ENCODE data around the gene LLGL1.

The LLGL1 gene

DNA sequence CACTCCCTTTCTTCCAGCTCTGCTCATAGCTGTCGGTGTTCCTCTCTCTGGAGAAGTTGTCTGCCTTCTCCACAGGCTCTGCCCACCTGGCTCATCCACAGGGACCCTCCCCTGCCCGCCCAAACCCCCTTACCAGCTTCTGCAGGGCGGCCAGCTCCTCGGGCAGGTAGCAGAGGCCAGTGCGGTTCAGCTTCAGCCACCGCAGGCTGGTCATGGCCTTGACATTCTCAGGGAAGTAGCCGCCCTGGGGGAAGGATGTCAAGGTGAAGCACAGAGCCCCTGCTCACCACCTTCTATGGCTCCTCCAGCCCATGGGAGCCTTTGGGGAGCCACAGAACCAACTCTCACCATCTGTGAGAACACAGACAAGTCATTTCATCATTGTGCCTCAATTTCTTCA, 31.3 kb downstream of the LLGL1 start:
- H3K27ac ChIP-seq (ENCODE audit: low read depth, low read length): no peak overlapping the region
- peaks cover 27 to 34% of the 10 kb centered on the region in 2 donors for H3K4me1 ChIP-seq (ENCODE audit: control insufficient read depth in 1 of 2, insufficient read depth in 2 of 2, low read length in 2 of 2)
- H3K4me3 ChIP-seq (ENCODE audit: low read depth in 1 of 2, low read length in 2 of 2): peak overlapping the region; percentile 86 to 96

DNA sequence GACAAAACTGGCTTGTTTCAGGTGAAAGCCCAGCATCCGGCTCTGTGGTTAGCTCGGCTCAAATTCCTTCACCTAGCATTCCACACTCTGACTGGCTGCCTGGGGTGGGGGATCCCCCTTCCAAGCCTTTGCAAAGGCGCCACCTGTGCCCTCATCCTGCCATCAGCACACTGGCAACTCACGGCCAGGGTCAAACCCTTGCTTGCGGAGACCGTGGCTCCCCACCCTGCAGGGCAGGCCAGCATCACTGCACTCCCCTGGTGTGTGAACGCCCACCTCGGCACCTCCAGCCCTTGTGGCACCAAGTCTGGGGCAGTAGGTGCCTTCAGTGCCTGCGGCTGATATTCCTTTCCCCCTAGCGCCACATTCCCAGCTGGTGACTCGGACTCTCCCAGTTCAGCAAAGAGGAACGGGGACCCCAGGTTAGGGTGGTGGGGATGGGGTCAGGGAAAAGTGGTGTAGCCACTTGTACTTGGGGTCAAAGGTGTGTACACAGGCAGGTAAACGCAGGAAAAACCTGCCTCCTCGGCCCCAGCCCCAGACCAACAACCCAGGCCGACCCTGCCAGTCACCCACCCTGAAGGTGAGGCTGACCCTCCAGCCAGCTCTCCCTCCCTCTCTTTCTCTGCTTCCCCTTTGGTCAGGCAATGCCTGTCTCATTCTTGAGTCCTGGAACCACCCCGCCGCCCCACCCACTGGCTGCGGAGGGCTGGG, 32.0 kb downstream of the LLGL1 start:
- H3K4me3 ChIP-seq (ENCODE audit: low read depth in 1 of 2, low read length in 2 of 2): peak overlapping the region; percentile 86 to 96
- peak overlapping the region; percentile 92 for H3K27ac ChIP-seq (ENCODE audit: low read depth, low read length)
- peaks cover 23 to 42% of the 10 kb centered on the region in 2 donors for H3K36me3 ChIP-seq (ENCODE audit: control insufficient read depth in 1 of 2, insufficient read depth in 2 of 2, low read length in 2 of 2)
- no peaks in the 10 kb centered on the region for H3K27me3 ChIP-seq (ENCODE audit: control insufficient read depth in 1 of 2, insufficient read depth in 2 of 2, low read length in 2 of 2)
- H3K4me1 ChIP-seq (ENCODE audit: control insufficient read depth in 1 of 2, insufficient read depth in 2 of 2, low read length in 2 of 2): peaks cover 34 to 40% of the 10 kb centered on the region in 2 donors
- peak overlapping the region; percentile 81 to 94 for H3K9ac ChIP-seq (ENCODE audit: low read depth in 1 of 2, low read length in 2 of 2)
- no peaks in the 10 kb centered on the region for H3K9me3 ChIP-seq (ENCODE audit: control insufficient read depth in 1 of 2, low read length in 2 of 2)

More for the DNA sequence above, 31.3 kb downstream of the LLGL1 start:
- Histone ChIP-seq H3K9ac (ENCODE audit: low read depth in 1 of 2, low read length in 2 of 2) (peak overlapping the region in 1 of 2 donors; percentile 81), H3K27me3 (ENCODE audit: control insufficient read depth in 1 of 2, insufficient read depth in 2 of 2, low read length in 2 of 2) (no peaks in the 10 kb centered on the region), H3K36me3 (ENCODE audit: control insufficient read depth in 1 of 2, insufficient read depth in 2 of 2, low read length in 2 of 2) (peaks cover 29 to 49% of the 10 kb centered on the region in 2 donors), H3K9me3 (ENCODE audit: control insufficient read depth in 1 of 2, low read length in 2 of 2) (no peaks in the 10 kb centered on the region)

DNA sequence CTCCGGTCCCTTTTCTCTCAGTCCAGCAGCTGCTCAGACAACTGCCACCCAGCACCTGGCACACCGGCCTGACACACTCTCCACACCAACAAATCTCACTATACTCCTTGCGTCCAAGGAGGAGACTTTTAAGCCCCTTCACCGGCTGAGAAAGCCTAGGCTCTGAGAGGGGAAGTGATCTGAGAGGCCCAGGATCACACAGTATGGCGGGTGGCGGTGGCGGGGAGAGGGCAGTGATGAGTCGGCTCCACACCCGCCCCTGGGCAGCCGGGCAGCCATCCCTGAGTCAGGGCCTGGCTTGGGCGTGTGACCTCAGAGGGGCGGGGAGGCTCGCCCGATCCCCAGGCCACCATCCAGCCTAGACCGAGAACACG, 32.5 kb downstream of the LLGL1 start:
- peak overlapping the region; percentile 81 to 94 for H3K9ac ChIP-seq (ENCODE audit: low read depth in 1 of 2, low read length in 2 of 2)
- no peaks in the 10 kb centered on the region for H3K27me3 ChIP-seq (ENCODE audit: control insufficient read depth in 1 of 2, insufficient read depth in 2 of 2, low read length in 2 of 2)
- H3K4me3 ChIP-seq (ENCODE audit: low read depth in 1 of 2, low read length in 2 of 2): peak overlapping the region; percentile 86 to 96
- no peaks in the 10 kb centered on the region for H3K9me3 ChIP-seq (ENCODE audit: control insufficient read depth in 1 of 2, low read length in 2 of 2)
- peak overlapping the region; percentile 92 for H3K27ac ChIP-seq (ENCODE audit: low read depth, low read length)
- peaks cover 20 to 39% of the 10 kb centered on the region in 2 donors for H3K36me3 ChIP-seq (ENCODE audit: control insufficient read depth in 1 of 2, insufficient read depth in 2 of 2, low read length in 2 of 2)
- H3K4me1 ChIP-seq (ENCODE audit: control insufficient read depth in 1 of 2, insufficient read depth in 2 of 2, low read length in 2 of 2): peaks cover 34 to 40% of the 10 kb centered on the region in 2 donors

- H3K4me3 ChIP-seq (ENCODE audit: low read depth in 1 of 2, low read length in 2 of 2): peak within 1 kb of the TSS; percentile 86 to 96
- H3K9ac ChIP-seq (ENCODE audit: low read depth in 1 of 2, low read length in 2 of 2): peak within 1 kb of the TSS; percentile 81 to 94
- peaks cover 34 to 40% of the 10 kb centered on the region in 2 donors for H3K4me1 ChIP-seq (ENCODE audit: control insufficient read depth in 1 of 2, insufficient read depth in 2 of 2, low read length in 2 of 2)
- peaks cover 22 to 39% of the 10 kb centered on the region in 2 donors for H3K36me3 ChIP-seq (ENCODE audit: control insufficient read depth in 1 of 2, insufficient read depth in 2 of 2, low read length in 2 of 2)
- H3K27me3 ChIP-seq (ENCODE audit: control insufficient read depth in 1 of 2, insufficient read depth in 2 of 2, low read length in 2 of 2): no peaks in the 10 kb centered on the region
- H3K9me3 ChIP-seq (ENCODE audit: control insufficient read depth in 1 of 2, low read length in 2 of 2): no peaks in the 10 kb centered on the region
- peak within 1 kb of the TSS; percentile 92 for H3K27ac ChIP-seq (ENCODE audit: low read depth, low read length)
Observed at GRCh38 chr17:18258356-18259038, 33.1 kb downstream of the LLGL1 start, which contains the start of gene FLII. Gene FLII, minus strand, starts transcription at chr17:18258738. Its CDS starts 48 bp downstream, at chr17:18258690.

GRCh38 chr17:18259621-18260331, 34.3 kb downstream of the LLGL1 start:
- Histone ChIP-seq H3K4me1 (ENCODE audit: control insufficient read depth in 1 of 2, insufficient read depth in 2 of 2, low read length in 2 of 2) (peaks cover 34 to 40% of the 10 kb centered on the region in 2 donors), H3K9me3 (ENCODE audit: control insufficient read depth in 1 of 2, low read length in 2 of 2) (no peaks in the 10 kb centered on the region), H3K36me3 (ENCODE audit: control insufficient read depth in 1 of 2, insufficient read depth in 2 of 2, low read length in 2 of 2) (peaks cover 25 to 39% of the 10 kb centered on the region in 2 donors), H3K27me3 (ENCODE audit: control insufficient read depth in 1 of 2, insufficient read depth in 2 of 2, low read length in 2 of 2) (no peaks in the 10 kb centered on the region), H3K27ac (ENCODE audit: low read depth, low read length) (peak overlapping the region; percentile 82), H3K4me3 (ENCODE audit: low read depth in 1 of 2, low read length in 2 of 2) (peak overlapping the region; percentile 75 to 82), H3K9ac (ENCODE audit: low read depth in 1 of 2, low read length in 2 of 2) (peak overlapping the region; percentile 78 to 83)

- Histone ChIP-seq H3K4me1 (ENCODE audit: control insufficient read depth in 1 of 2, insufficient read depth in 2 of 2, low read length in 2 of 2) (peaks cover 34 to 40% of the 10 kb centered on the region in 2 donors), H3K9me3 (ENCODE audit: control insufficient read depth in 1 of 2, low read length in 2 of 2) (no peaks in the 10 kb centered on the region)
Observed at GRCh38 chr17:18260332-18261145, 35.1 kb downstream of the LLGL1 start, which contains the start of gene MIEF2. Gene MIEF2, plus strand, starts transcription at chr17:18260662. Its CDS starts 2,059 bp downstream, at chr17:18262721.

DNA sequence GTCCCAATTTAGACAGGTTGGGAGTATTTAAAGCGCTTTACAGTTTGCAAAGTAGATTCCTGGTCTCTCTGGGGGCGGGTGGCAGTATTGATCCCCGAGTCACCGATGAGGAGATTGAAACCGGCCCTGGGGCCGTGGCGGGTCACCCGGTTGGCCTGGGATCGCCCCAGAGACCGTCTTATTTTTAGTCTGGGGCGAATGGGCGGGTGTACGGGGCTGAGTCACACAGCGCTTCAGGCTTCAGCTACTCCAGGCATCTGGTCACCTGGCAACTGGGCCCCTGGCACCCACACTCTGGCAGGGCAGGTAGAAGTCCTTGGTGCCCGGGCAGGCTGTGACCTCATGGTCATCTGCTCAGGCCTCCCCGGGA, 35.7 kb downstream of the LLGL1 start:
- Histone ChIP-seq H3K9ac (ENCODE audit: low read depth in 1 of 2, low read length in 2 of 2) (peak overlapping the region; percentile 75 to 83), H3K9me3 (ENCODE audit: control insufficient read depth in 1 of 2, low read length in 2 of 2) (no peaks in the 10 kb centered on the region), H3K36me3 (ENCODE audit: control insufficient read depth in 1 of 2, insufficient read depth in 2 of 2, low read length in 2 of 2) (peaks cover 20 to 32% of the 10 kb centered on the region in 2 donors), H3K4me1 (ENCODE audit: control insufficient read depth in 1 of 2, insufficient read depth in 2 of 2, low read length in 2 of 2) (peaks cover 34 to 40% of the 10 kb centered on the region in 2 donors), H3K27me3 (ENCODE audit: control insufficient read depth in 1 of 2, insufficient read depth in 2 of 2, low read length in 2 of 2) (no peaks in the 10 kb centered on the region), H3K4me3 (ENCODE audit: low read depth in 1 of 2, low read length in 2 of 2) (peak overlapping the region; percentile 75 to 82), H3K27ac (ENCODE audit: low read depth, low read length) (peak overlapping the region; percentile 82)

More at GRCh38 chr17:18260332-18261145, 35.1 kb downstream of the LLGL1 start, which contains the start of gene MIEF2:
- Histone ChIP-seq H3K27me3 (ENCODE audit: control insufficient read depth in 1 of 2, insufficient read depth in 2 of 2, low read length in 2 of 2) (no peaks in the 10 kb centered on the region), H3K4me3 (ENCODE audit: low read depth in 1 of 2, low read length in 2 of 2) (peak within 1 kb of the TSS; percentile 75 to 82), H3K36me3 (ENCODE audit: control insufficient read depth in 1 of 2, insufficient read depth in 2 of 2, low read length in 2 of 2) (peaks cover 25 to 38% of the 10 kb centered on the region in 2 donors), H3K9ac (ENCODE audit: low read depth in 1 of 2, low read length in 2 of 2) (peak within 1 kb of the TSS; percentile 78 to 83), H3K27ac (ENCODE audit: low read depth, low read length) (peak within 1 kb of the TSS; percentile 82)

GRCh38 chr17:18261659-18262058, 36.2 kb downstream of the LLGL1 start:
- H3K4me1 ChIP-seq (ENCODE audit: control insufficient read depth in 1 of 2, insufficient read depth in 2 of 2, low read length in 2 of 2): peaks cover 32 to 37% of the 10 kb centered on the region in 2 donors
- H3K27ac ChIP-seq (ENCODE audit: low read depth, low read length): peak overlapping the region; percentile 82
- H3K9me3 ChIP-seq (ENCODE audit: control insufficient read depth in 1 of 2, low read length in 2 of 2): no peaks in the 10 kb centered on the region
- H3K27me3 ChIP-seq (ENCODE audit: control insufficient read depth in 1 of 2, insufficient read depth in 2 of 2, low read length in 2 of 2): no peaks in the 10 kb centered on the region
- H3K9ac ChIP-seq (ENCODE audit: low read depth in 1 of 2, low read length in 2 of 2): peak overlapping the region; percentile 75 to 83
- peaks cover 16 to 27% of the 10 kb centered on the region in 2 donors for H3K36me3 ChIP-seq (ENCODE audit: control insufficient read depth in 1 of 2, insufficient read depth in 2 of 2, low read length in 2 of 2)
- H3K4me3 ChIP-seq (ENCODE audit: low read depth in 1 of 2, low read length in 2 of 2): peak overlapping the region; percentile 75 to 82

- Histone ChIP-seq H3K4me1 (ENCODE audit: control insufficient read depth in 1 of 2, insufficient read depth in 2 of 2, low read length in 2 of 2) (peaks cover 27 to 32% of the 10 kb centered on the region in 2 donors), H3K9ac (ENCODE audit: low read depth in 1 of 2, low read length in 2 of 2) (peak overlapping the region; percentile 75 to 83)
Observed at GRCh38 chr17:18262111-18262510, 36.7 kb downstream of the LLGL1 start.

More at GRCh38 chr17:18262111-18262510, 36.7 kb downstream of the LLGL1 start:
- Histone ChIP-seq H3K27ac (ENCODE audit: low read depth, low read length) (no peak overlapping the region), H3K27me3 (ENCODE audit: control insufficient read depth in 1 of 2, insufficient read depth in 2 of 2, low read length in 2 of 2) (no peaks in the 10 kb centered on the region), H3K36me3 (ENCODE audit: control insufficient read depth in 1 of 2, insufficient read depth in 2 of 2, low read length in 2 of 2) (peaks cover 16 to 27% of the 10 kb centered on the region in 2 donors), H3K4me3 (ENCODE audit: low read depth in 1 of 2, low read length in 2 of 2) (no peak overlapping the region), H3K9me3 (ENCODE audit: control insufficient read depth in 1 of 2, low read length in 2 of 2) (no peaks in the 10 kb centered on the region)
